ENCODE results near the gene ADAM8. TPM values are rescaled to one million over a fixed set of nuclear protein-coding genes. Genes with fewer than 3 reads are reported as not detected.

Gene ADAM8
- total RNA-seq, 2 donors from 2014 or later: 83.7 to 336 TPM

GRCh38 chr10:133247681-133248333, 28.9 kb downstream of the ADAM8 start:
- Mint-ChIP-seq H3K27me3 (peaks cover 10% of the 10 kb centered on the region), H3K4me1 (no peaks in the 10 kb centered on the region), H3K4me3 (no peak overlapping the region), H3K27ac (no peak overlapping the region), H3K36me3 (ENCODE audit: low read depth) (no peaks in the 10 kb centered on the region), H3K9me3 (no peaks in the 10 kb centered on the region)
- ATAC-seq (replicated peaks): no peak

- H3K9me3 Mint-ChIP-seq: no peaks in the 10 kb centered on the region
- H3K36me3 Mint-ChIP-seq (ENCODE audit: low read depth): no peaks in the 10 kb centered on the region
- H3K27ac Mint-ChIP-seq: no peak overlapping the region
- no peak overlapping the region for H3K4me3 Mint-ChIP-seq
- no peak for ATAC-seq (replicated peaks)
- no peaks in the 10 kb centered on the region for H3K4me1 Mint-ChIP-seq
- H3K27me3 Mint-ChIP-seq: peaks cover 21% of the 10 kb centered on the region
These were observed 30.4 kb downstream of the ADAM8 start for GRCh38 chr10:133246236-133246626.

- ATAC-seq (replicated peaks): no peak
- no peak overlapping the region for H3K4me3 Mint-ChIP-seq
- no peak overlapping the region for H3K27ac Mint-ChIP-seq
- H3K9me3 Mint-ChIP-seq: no peaks in the 10 kb centered on the region
- H3K36me3 Mint-ChIP-seq (ENCODE audit: low read depth): no peaks in the 10 kb centered on the region
- H3K4me1 Mint-ChIP-seq: peaks cover 4% of the 10 kb centered on the region
- H3K27me3 Mint-ChIP-seq: peaks cover 27% of the 10 kb centered on the region
These were observed 31.0 kb downstream of the ADAM8 start for GRCh38 chr10:133245439-133246235.

- no peak overlapping the region for H3K27ac Mint-ChIP-seq
- no peak overlapping the region for H3K4me3 Mint-ChIP-seq
- no peak for ATAC-seq (replicated peaks)
- H3K36me3 Mint-ChIP-seq (ENCODE audit: low read depth): no peaks in the 10 kb centered on the region
- H3K9me3 Mint-ChIP-seq: no peaks in the 10 kb centered on the region
- peaks cover 28% of the 10 kb centered on the region for H3K27me3 Mint-ChIP-seq
- peaks cover 5% of the 10 kb centered on the region for H3K4me1 Mint-ChIP-seq
These were observed 33.1 kb downstream of the ADAM8 start for GRCh38 chr10:133243593-133243992.

- Mint-ChIP-seq H3K36me3 (ENCODE audit: low read depth) (no peaks in the 10 kb centered on the region), H3K4me1 (peaks cover 5% of the 10 kb centered on the region), H3K4me3 (peak overlapping the region; percentile 53), H3K27ac (no peak overlapping the region), H3K27me3 (peaks cover 30% of the 10 kb centered on the region), H3K9me3 (no peaks in the 10 kb centered on the region)
- ATAC-seq (replicated peaks): no peak
These were observed 33.9 kb downstream of the ADAM8 start for GRCh38 chr10:133242611-133243356.

GRCh38 chr10:133241501-133242205, 35.0 kb downstream of the ADAM8 start:
- H3K9me3 Mint-ChIP-seq: no peaks in the 10 kb centered on the region
- peaks cover 30% of the 10 kb centered on the region for H3K27me3 Mint-ChIP-seq
- no peak overlapping the region for H3K27ac Mint-ChIP-seq
- no peaks in the 10 kb centered on the region for H3K36me3 Mint-ChIP-seq (ENCODE audit: low read depth)
- peak; percentile 9 for ATAC-seq (replicated peaks)
- H3K4me3 Mint-ChIP-seq: peak overlapping the region; percentile 53
- H3K4me1 Mint-ChIP-seq: peaks cover 5% of the 10 kb centered on the region

GRCh38 chr10:133239990-133240389, 36.7 kb downstream of the ADAM8 start:
- Mint-ChIP-seq H3K4me1 (peaks cover 5% of the 10 kb centered on the region), H3K27me3 (peaks cover 33% of the 10 kb centered on the region), H3K4me3 (no peak overlapping the region), H3K9me3 (no peaks in the 10 kb centered on the region), H3K27ac (no peak overlapping the region), H3K36me3 (ENCODE audit: low read depth) (no peaks in the 10 kb centered on the region)
- ATAC-seq (replicated peaks): no peak

GRCh38 chr10:133238466-133238804, 38.2 kb downstream of the ADAM8 start:
- Mint-ChIP-seq H3K36me3 (ENCODE audit: low read depth) (no peaks in the 10 kb centered on the region), H3K4me1 (peaks cover 5% of the 10 kb centered on the region), H3K27me3 (peaks cover 38% of the 10 kb centered on the region), H3K9me3 (no peaks in the 10 kb centered on the region), H3K27ac (no peak overlapping the region), H3K4me3 (no peak overlapping the region)
- ATAC-seq (replicated peaks): no peak

GRCh38 chr10:133237588-133238465, 38.8 kb downstream of the ADAM8 start, which contains the start of gene VENTX:
TSS of gene VENTX (plus strand) at chr10:133237855. CDS start at chr10:133237915, 60 bp downstream.
- ATAC-seq (replicated peaks): no peak
- H3K27ac Mint-ChIP-seq: no peak within 1 kb of the TSS
- peaks cover 5% of the 10 kb centered on the region for H3K4me1 Mint-ChIP-seq
- H3K4me3 Mint-ChIP-seq: no peak within 1 kb of the TSS
- H3K36me3 Mint-ChIP-seq (ENCODE audit: low read depth): no peaks in the 10 kb centered on the region
- peaks cover 36% of the 10 kb centered on the region for H3K27me3 Mint-ChIP-seq
- H3K9me3 Mint-ChIP-seq: no peaks in the 10 kb centered on the region

- ATAC-seq (replicated peaks): no peak
- peaks cover 5% of the 10 kb centered on the region for H3K4me1 Mint-ChIP-seq
- no peak overlapping the region for H3K4me3 Mint-ChIP-seq
- H3K27me3 Mint-ChIP-seq: peaks cover 32% of the 10 kb centered on the region
- no peak overlapping the region for H3K27ac Mint-ChIP-seq
- no peaks in the 10 kb centered on the region for H3K36me3 Mint-ChIP-seq (ENCODE audit: low read depth)
- no peaks in the 10 kb centered on the region for H3K9me3 Mint-ChIP-seq
These were observed 39.5 kb downstream of the ADAM8 start for GRCh38 chr10:133237241-133237587.

GRCh38 chr10:133236401-133237240, 40.0 kb downstream of the ADAM8 start:
- Mint-ChIP-seq H3K27me3 (peaks cover 29% of the 10 kb centered on the region), H3K36me3 (ENCODE audit: low read depth) (no peaks in the 10 kb centered on the region), H3K27ac (no peak overlapping the region), H3K4me1 (peaks cover 5% of the 10 kb centered on the region), H3K9me3 (no peaks in the 10 kb centered on the region), H3K4me3 (no peak overlapping the region)
- ATAC-seq (replicated peaks): peak; percentile 16

- H3K4me3 Mint-ChIP-seq: peak overlapping the region; percentile 55
- H3K27me3 Mint-ChIP-seq: peaks cover 25% of the 10 kb centered on the region
- no peak for ATAC-seq (replicated peaks)
- H3K9me3 Mint-ChIP-seq: no peaks in the 10 kb centered on the region
- peaks cover 4% of the 10 kb centered on the region for H3K4me1 Mint-ChIP-seq
- H3K36me3 Mint-ChIP-seq (ENCODE audit: low read depth): no peaks in the 10 kb centered on the region
- no peak overlapping the region for H3K27ac Mint-ChIP-seq
These were observed 40.7 kb downstream of the ADAM8 start for GRCh38 chr10:133235932-133236331.

- no peaks in the 10 kb centered on the region for H3K36me3 Mint-ChIP-seq (ENCODE audit: low read depth)
- peak; percentile 41 for ATAC-seq (replicated peaks)
- H3K27me3 Mint-ChIP-seq: peaks cover 22% of the 10 kb centered on the region
- H3K4me3 Mint-ChIP-seq: peak overlapping the region; percentile 55
- H3K9me3 Mint-ChIP-seq: no peaks in the 10 kb centered on the region
- no peaks in the 10 kb centered on the region for H3K4me1 Mint-ChIP-seq
- H3K27ac Mint-ChIP-seq: no peak overlapping the region
These were observed 41.3 kb downstream of the ADAM8 start for GRCh38 chr10:133235265-133235855.
